Measurements from ENCODE around the gene S100A10.

The S100A10 gene

DNA sequence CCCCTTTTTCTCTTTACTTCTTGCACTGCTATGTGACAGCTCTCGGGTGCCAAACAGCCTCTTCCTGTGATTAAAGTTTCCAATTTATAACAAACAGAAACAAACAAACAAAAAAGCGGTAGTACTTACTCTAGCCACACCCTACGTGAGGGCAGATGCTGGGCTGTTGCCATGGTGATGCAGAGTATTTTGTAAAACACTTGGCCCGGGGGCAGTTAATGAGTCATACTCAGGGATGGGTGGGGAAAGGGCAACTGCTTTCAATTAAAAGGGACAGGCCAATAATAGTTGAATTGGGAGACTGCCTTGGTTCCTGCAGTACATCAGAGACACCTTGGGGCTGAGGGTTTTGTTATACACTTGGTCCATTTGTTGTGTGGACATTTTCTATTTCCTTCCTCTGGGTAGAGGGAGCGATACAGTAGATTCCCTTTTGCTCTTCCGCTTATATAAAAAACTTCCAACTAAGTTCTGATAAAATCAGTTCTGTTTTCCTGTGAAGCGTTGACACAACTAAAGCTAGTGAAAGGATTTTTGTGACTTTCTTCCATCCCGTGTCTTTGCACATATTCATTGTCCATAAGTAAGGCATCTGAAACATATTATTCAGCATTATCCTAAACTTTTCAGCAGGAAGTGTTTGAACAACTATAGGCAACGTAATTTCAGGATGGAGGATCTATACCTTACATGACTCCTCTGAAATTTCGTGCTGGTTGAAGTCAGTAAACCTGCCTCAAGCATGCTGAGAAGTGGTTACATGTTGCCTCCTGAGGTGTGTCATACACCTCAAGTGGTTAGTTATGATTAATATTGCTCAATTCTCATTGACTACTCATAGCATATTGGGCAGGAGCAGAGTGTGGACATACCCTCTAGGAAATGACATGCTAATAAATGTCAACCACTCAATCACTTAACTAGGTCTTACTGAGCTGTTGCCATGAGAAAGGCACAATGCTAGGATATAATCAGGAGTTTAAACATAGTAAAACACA is 47.6 kb downstream of the S100A10 start:
- no peak overlapping the region; the same call in 1 of the 2 replicates for H3K4me3 ChIP-seq (ENCODE audit: low read length)
- DNase-seq (ENCODE audit: low read depth): peak; percentile 99
- TF ChIP-seq, protein P1, sequence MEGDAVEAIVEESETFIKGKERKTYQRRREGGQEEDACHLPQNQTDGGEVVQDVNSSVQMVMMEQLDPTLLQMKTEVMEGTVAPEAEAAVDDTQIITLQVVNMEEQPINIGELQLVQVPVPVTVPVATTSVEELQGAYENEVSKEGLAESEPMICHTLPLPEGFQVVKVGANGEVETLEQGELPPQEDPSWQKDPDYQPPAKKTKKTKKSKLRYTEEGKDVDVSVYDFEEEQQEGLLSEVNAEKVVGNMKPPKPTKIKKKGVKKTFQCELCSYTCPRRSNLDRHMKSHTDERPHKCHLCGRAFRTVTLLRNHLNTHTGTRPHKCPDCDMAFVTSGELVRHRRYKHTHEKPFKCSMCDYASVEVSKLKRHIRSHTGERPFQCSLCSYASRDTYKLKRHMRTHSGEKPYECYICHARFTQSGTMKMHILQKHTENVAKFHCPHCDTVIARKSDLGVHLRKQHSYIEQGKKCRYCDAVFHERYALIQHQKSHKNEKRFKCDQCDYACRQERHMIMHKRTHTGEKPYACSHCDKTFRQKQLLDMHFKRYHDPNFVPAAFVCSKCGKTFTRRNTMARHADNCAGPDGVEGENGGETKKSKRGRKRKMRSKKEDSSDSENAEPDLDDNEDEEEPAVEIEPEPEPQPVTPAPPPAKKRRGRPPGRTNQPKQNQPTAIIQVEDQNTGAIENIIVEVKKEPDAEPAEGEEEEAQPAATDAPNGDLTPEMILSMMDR (conservative IDR thresholded peaks at IDR 0.05; ENCODE audit: low read length): 0 out of 2 replicates have a peak, but pooled peaks have one; percentile 1

DNA sequence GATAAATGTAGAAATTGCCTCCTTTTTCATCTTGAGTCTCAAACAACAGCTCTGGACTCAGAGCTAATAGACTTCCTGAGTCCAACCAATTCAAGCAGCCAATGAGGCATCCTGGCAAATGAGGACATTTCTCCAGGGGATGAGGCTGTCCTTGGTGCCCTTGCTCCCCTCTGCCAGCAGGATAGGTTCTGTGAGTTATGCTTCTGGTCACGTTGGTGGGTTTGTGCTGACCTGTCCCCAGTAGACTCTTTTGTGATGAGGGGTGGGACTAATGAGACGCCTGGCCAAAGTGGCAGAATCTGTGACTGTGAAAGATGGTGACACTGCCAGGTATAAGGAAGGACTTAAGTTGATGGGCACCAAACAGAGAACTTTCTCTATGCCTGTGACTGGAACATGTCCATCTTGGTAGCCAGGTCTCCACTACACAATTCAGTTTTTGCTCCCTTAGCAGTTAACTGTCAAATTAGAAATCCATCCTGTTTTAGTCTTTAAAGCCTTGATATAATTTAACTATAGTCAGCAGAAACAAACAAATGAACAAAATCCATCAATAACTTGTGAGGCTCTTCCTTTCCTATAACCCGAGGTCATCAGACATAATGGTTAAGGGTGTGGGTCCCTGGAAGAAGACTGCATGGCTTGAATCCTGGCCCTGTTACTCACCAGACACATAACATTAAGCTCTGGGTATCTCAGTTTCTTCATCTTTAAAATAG is 48.6 kb downstream of the S100A10 start:
- TF ChIP-seq, protein P1 (conservative IDR thresholded peaks at IDR 0.05; ENCODE audit: low read length): no peak; the same call in 1 of the 2 replicates
- H3K4me3 ChIP-seq (ENCODE audit: low read length): no peak overlapping the region
- DNase-seq (ENCODE audit: low read depth): no peak

DNA sequence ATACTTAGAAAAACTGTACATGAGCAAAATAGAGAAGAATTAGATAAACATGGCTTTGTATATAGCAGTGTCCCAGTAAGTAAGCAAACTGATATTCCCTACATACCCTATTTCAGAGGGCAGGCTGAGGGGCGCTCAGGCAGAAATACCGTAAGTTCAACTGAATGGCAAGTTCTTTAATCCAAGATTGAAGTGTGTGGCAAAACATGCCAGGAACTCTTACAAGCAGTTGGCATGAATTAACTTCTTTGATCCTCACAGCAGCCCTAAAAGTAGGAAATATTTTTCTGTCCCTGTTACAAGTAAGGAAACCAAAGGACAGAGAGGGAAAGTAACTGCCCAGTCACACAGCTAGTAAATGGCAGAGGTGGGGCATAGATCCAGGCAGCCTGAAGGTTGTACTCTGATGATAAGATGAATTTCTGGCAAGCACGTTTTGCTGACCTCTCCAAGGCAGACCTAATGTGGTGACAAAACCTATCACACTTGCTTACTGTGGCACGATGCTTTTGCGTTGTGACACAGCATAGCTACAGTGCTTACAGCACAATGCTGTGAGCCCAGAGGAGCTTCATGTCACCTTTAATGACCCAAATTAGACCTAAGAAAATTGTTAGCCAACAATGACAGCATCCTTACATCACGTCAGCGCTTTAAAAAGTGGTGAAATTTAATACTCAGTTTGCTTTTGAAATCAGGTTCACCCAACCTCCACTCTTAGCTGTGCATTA is 49.4 kb downstream of the S100A10 start:
- TF ChIP-seq, protein P1 (conservative IDR thresholded peaks at IDR 0.05; ENCODE audit: low read length): no peak
- DNase-seq (ENCODE audit: low read depth): peak; percentile 17
- H3K4me3 ChIP-seq (ENCODE audit: low read length): no peak overlapping the region

DNA sequence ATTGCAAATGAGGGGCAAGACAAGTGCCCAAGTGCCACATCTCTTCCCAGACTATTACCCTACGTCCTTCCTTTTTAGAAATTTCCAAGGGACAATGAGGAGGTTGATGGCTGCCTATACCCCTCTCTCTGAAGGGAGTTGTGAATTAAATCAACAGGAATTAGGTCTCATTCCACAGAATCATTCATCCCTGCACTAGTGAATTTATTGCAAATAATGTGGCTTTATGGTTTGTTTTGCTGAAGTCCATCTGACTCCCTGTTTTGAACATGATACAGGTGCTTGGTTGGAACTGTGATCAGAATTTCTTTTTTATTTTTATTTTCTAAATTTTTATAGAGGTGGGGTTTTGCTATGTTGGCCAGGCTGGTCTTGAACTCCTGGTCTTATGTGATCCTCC is 50.1 kb downstream of the S100A10 start:
- no peak for DNase-seq (ENCODE audit: low read depth)
- no peak overlapping the region for H3K4me3 ChIP-seq (ENCODE audit: low read length)
- TF ChIP-seq, protein P1 (conservative IDR thresholded peaks at IDR 0.05; ENCODE audit: low read length): no peak

DNA sequence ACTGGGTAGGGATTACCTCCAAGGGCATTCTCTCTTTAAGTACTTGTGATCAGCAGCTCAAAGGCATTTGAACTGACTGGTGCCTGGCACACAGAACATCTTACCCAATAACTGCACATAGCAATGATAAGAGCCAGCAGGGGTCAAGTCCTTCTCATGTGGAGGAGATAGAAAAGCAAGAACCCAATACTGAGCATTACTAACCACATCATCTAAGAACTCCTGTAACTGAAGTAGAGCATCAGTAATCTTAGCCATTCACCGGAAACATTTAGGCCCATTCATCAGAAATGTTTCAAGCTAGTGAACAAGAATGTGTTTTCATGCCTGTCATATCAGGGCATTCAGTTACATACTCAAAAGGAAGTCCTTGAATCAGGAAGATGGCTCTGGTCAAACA is 50.8 kb downstream of the S100A10 start:
- DNase-seq (ENCODE audit: low read depth): peak; percentile 13
- no peak overlapping the region for H3K4me3 ChIP-seq (ENCODE audit: low read length)
- TF ChIP-seq, protein P1 (conservative IDR thresholded peaks at IDR 0.05; ENCODE audit: low read length): no peak

DNA sequence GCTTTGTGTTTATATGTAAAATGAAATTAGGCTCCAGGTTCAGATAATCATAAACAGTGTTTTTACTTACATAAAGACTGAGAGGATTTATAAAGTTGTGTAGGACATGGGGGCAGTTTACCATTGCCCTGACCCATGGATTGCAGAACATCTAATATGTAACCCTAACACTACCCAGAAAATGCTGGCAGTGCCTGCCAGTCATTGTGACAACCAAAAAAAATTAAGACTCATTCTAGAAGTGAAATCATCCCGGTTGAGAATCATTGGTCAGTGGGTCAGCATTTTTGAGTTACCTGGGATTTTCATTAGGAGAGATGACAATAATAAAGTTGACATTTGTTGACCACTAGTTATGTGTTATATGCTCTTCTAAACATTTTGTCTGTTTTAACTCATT is 53.1 kb downstream of the S100A10 start:
- H3K4me3 ChIP-seq (ENCODE audit: low read length): no peak overlapping the region
- DNase-seq (ENCODE audit: low read depth): no peak
- TF ChIP-seq, protein P1 (conservative IDR thresholded peaks at IDR 0.05; ENCODE audit: low read length): no peak
